GM21619 (cell line): Measurements from ENCODE around the gene ZBTB20.
A peak's percentile ranks its signal among the peaks of the same experiment; 100 is the strongest.

ENCODE experiments used
- ATAC-seq: cut with Tn5 transposase; IDR thresholded peaks from one replicate; pipeline ENCODE4 v1.9.1; 2021; ENCODE audit not compliant: unreplicated experiment

Gene ZBTB20

DNA sequence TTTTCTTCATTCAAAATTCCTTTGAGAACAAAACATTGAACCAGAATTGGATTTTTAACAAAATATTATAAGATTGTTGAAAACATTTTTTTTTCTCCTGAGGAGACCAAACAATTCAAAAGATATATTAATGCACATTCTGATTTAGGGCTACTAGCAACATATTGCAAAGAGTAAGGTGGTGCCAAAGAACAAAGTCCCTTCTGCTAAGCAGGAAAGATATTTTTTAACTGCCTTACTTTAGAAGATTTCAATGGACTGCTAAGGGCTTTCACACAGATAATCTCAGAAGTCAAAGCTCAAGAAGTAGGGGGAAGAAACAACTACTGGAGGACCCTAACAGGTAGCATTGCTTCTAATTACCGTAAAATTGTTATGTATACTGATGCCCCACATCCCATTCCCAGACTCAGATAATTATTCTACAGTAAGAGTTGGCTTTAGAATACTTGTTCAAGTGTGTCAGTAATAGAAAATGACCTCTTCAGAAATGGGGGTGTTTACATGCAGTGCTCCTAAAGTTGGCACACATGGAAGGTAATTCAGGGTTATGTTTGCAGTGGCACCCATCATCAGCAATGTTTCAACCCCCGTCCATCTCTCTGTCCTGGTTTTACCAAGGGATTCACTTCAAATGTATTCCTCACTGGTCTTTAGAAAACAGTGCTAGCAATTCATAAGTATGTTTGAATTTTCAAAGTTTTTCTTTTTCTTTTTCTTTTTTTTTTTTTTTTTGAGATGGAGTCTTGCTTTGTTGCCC lies 354.7 kb downstream of the ZBTB20 start:
- ATAC-seq = no peak

DNA sequence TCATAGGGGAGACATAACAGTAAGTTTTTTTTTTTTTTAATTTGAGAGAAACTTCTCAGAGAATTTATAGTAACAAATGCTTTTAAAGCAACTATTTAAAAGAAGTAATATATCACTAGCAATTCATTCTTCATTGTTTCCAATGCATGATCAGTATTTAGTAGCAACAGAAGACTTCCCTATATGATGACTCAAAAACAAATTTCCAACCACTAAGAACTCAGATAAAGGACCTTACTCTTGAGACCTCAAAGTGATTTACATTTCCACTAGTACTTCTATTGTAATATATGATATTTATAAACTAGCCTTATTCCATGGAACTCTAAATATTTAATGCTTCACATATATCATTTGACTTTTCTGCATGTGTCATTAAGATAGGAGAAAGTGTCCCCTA lies 356.3 kb downstream of the ZBTB20 start:
- ATAC-seq = no peak

DNA sequence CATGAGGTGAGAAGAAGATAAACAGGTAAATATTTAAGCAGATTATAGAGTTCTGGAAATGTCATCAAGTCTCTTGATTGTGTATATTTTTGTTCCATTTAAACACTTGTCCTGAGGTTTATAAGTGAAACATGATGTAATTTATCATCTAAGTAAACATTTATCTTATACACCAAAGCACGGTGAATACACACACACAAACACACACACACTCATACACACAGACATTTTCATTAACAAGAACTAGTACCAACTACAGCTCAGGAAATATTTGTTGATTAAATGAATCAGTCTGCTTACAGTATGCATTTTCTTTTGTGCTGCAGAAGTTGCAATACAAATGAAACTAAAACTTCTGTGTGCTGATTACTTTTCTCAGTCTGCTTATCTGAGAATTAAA lies 357.3 kb downstream of the ZBTB20 start:
- no peak for ATAC-seq

DNA sequence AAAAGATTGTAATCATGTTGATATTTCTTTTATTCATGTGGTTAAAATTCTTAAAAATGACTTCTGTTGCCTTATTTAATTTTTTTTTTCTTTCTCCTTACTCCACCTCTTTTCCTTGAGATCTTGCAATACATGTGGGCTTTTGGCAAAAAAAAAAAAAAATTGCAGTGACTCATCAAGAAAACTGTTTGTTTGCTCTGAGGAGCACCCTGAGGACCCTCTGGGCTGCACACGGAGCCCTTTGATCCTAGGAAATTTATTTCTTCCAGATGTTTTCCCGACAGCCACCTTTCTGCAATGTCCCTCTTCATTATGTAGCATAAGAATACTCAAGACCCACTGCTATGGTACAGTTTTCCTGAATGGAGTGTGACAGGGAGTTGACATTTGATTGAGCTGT lies 371.7 kb downstream of the ZBTB20 start:
- no peak for ATAC-seq

DNA sequence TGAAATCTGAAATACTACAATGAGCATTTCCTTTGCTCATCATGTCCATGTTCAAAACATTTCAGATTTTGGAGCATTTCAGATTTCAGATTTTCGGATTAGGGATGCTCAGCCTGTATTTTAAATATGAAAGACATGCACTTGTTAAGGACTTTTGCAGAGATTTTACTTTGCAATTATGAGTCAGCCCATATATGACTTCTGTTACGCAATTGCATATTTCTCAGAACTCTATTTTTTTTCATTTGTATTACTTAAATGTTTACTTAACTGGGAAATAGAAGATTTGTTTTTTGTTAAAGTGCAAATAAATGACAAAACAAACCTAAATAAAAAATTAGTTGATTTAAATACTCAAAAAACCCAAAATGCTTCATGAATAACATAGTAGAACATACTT lies 376.2 kb downstream of the ZBTB20 start:
- no peak for ATAC-seq

DNA sequence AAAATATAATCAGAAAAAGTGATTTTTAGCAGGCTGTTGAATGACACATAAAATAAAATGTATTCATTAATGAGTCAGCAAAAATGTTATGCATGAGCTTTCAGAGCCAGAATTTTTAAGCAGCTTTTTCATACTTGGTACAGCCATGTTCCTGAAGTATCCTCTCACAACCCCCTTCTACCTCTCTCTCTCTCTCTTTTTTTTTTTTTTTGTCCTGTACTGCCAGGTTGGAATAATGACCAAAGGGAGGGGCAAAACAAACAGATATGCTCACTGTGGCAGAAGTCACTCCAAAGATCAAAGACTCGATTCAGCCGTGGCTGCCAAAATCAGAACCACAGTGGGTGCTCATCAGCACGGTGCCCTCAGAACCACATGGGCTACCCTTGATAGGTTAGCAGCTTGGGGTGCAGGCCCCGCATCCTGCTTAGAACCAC lies 383.0 kb downstream of the ZBTB20 start:
- ATAC-seq = no peak

DNA sequence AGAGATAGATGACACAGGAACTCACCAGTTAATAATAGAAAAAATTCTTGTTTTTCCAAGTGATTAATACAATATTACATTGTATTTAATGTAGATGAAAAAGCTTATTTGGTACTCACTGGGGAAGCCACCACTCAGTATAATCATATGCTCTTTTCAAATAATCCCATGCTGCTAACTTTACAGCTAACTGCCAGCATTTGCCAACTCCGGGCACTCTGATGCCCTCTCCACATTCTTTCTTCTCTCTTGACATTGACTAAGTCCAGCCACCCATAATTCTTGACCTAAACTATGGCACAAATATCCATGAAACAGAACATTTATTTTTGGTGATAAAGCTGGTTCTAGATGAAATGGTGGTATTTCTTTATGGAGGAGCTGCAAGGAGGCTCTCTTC lies 384.9 kb downstream of the ZBTB20 start:
- ATAC-seq = no peak

DNA sequence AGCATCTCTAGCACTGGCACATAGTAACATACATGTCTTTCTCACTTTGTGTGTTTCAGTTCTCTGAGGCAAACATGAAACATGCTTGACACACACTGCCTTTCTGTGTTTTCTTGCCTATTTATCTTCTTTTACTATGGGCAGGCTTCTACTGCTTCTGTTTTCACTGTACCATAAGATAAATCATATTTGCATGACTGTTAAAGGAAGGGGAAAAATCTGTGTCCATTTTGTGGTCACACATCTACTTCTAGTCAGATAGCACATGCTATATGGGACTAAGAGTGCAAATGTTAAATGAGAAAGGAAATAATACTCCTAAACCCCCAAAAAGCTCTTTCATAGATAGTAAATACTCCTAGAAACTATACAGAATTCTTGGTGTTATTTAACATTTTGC lies 386.4 kb downstream of the ZBTB20 start:
- no peak for ATAC-seq

DNA sequence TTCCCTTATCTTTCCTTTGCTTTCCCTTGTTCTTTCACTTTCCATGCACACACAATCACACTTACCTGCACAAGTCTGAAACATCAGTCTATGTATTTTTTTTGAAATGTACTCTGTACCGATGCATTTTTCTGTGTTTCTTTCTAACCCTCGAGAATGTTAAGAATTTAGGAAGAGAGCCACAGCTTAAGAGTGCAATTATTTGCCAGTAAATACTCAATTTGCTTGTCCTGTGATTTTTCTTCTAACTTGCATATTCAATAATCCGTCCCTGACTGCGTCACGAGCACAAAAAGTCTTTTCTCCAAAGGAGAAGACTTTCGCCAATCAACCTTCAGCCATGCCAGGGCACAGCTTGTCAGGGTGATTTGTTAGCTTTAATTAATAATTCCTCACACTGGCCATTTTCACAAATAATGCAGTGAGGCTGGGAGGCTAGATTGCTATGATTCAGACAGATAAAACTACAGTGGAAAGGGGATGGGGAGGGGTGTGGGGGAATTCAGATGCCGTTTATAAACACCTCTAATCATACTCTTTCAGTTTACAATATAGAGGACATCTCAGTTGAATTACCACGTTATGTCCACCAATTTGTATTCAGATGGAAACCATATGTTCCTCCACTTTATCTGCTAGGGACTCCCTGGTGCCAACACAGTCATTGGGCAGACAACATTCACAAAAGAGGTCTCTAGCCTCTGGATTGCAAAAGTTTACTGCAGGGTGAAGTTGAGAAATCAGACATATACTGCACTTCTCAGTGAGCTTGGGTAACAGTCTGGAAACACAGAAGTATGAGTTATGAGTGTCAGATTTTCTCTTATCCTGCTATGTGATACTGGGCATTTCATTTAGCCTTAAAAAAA lies 388.0 kb downstream of the ZBTB20 start:
- no peak for ATAC-seq

DNA sequence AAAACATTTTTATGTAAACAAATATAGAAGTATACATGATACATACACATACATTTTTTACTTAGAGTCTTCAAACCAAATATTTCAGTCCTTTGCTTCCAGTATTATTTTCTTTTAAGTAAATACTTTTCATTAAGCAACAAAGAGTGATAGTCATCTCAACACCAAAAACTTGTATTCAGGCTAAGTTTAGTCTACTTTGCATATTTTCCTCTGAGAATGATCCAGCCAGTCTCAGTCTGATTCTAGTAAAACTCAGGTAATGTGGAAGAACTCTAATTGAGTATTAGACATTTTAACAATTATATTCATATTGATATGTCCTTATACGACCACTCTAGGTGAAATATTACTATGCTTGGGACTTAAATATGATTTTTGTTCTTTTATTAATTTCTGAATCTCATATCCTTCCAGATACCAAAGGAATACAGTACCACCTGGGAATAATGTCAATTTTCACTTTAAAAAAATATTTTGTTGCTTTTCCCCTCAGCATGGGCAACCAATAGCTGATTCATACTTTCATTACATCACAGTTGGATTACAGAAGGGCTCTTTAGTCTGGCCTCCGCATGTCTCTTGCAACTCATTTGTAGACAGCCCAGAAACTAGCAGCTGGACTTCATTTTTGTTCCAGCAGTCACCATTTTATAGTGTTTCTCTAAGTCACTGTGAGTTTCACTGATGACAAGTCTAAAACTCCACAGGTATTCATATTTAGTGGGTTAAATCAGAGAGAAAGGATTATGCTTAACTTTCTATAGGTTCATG lies 390.4 kb downstream of the ZBTB20 start:
- ATAC-seq = peak; percentile 79

DNA sequence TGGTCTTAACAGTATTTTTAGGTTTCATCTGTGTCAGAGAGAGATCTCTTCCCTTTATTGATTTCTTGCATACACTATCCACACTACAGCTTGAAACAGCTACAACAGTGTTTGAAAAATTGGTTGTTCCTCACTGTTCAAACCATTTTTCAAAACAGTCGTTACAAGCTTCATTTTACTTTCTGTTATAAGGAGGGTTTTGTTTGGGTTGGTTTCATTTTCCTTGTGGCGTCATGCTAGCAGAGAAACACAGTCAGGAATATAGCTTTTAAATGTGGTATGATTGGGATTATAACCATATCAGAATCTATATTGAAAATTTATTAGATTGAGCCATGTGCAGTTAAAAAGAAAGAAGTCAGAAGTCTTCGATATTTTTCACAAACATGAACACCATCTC lies 400.6 kb downstream of the ZBTB20 start:
- ATAC-seq = no peak

DNA sequence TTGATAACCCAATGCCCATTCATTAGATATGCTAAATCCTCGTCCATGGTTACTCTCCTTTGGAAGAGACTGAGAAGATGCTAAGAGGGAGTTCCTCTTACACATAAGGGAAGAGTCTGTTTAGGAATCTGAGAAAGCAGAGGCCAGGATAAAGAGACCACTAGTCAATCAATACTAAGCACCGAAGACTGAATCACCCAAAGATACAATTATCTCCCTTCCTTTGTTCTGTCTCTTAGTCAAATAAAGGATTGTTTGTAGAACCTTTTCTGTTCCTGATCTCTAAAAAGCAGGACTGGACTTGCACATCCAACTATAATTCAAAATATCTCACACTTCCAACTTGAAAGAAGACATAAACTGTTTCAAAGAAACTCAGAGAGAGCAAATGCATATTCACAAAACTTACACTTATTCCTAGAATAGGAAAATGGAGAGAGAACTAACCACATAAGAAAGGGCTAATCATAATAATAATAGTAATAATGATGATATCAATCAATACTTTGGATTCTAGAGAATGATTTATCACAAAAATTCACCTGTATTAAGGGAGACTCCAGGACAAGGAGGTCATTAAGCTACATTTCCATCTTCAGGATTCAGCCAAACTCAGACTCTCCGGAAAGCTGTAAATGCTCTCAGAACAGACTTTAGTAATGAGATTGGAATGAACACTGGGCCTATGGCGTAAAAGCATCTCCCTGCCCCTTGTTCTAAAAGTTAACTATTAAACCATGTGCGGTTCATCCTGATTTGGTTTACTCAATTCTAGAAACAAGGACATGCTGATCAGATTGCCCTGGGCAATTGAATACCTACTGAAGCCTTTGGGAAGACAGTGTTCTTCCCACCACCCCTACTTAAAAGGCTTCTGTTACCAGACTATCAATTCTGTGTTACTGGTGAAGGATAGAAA lies 401.5 kb downstream of the ZBTB20 start:
- ATAC-seq = no peak

DNA sequence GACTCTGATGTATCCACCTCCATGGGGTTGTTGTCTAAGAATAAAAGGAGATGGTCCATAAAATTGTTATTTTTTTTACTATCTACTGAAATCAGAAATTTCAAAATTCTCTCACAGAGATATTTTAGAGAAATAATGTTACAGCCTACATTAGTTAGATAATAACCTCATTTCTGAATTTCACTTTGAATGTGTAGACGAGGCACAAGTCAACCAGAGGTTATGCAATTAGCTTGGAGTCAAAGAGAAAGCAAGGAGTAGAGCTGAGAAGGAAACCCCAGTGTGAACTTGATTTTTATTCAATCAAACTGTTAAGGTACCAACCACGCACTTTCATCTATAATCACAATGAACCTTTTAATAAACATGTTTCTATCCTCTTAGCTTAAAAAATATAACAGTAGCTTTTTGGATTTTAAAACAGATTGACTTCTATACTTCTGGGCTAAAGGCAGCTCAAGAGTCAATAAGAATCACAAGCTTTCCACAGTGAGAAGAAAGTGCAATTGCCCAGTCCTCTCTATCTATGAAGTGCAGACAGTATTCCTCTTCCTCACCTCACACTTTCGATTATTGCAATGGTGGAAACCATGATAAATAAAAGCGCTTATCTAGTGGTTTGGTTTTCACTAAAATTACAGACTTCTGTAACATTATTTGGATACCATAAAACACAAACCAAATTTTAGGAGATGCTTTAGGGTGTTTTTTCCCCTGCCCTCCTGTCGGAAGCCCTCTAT lies 403.2 kb downstream of the ZBTB20 start:
- no peak for ATAC-seq

DNA sequence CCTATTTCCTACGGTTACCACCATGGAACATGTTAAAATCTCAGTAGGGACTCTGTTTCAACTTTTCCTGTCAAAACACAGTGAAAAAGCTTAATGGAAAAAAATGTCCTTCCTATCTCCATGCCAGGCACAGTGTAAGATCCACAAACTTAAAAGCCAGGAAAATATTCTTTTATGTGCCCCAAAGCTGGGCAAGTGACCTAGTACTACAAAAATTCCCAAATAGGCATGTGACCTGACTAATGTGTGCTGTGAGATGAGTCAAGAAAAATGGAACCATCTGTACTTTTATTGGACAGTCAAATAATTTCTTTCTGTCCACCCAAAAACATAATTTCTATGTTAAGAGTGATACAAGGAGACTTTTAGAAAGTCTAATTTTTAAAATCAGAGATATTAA lies 406.0 kb downstream of the ZBTB20 start:
- ATAC-seq = no peak

DNA sequence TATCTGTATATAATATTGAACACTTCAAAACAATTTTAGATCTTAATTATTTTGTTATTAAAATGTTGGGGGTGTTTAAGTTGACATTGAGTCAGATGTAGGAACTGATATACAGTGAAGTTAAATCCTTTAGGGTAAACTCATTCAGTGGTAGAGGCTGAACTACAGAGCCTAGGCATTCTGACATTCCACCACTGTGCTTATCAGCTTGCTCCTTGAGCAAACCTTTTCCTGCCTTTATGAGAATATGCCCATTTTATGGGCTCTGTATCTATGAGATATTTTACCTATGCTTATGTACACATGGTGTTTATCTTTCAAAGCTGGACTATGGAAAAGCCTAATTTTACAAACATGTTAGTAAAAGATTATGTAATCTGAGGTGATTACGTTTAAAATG lies 407.5 kb downstream of the ZBTB20 start:
- ATAC-seq = no peak

DNA sequence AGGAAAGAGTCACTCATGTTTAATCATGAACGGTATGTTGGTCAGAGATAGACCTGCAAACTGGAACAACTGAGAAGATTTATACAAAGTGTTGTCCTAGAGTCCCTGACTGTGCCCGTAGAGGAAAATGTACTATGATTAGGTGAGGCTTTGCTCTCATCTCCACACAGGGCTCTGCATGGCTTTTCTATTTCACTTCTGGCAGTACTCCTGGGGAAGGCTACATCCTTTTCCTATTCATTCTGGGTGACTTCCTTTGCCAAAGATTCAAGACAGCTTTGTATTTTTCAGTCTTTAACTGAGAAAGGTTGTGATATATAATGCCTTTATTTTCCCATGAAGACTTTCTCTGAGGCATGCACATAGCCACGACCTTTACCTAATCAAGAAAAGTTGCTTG lies 414.7 kb downstream of the ZBTB20 start:
- no peak for ATAC-seq

DNA sequence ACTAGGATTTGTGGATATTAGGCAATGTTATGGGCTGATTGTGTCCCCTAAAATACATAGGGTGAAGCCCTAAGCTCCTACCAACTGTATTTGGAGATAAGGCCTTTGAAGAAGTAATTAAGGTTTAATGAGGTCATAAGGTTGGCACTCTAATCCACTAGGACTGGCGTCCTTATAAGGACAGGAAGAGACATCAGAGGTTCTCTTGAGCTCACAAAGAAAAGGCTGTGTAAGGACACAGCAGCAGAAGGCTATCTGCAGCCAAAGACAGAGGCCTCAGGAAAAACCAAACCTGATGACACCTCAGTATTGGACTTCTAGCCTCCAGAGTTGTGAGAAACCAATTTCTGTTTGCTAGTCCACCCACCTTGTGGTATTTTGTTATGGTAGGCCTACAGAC lies 416.7 kb downstream of the ZBTB20 start:
- no peak for ATAC-seq

DNA sequence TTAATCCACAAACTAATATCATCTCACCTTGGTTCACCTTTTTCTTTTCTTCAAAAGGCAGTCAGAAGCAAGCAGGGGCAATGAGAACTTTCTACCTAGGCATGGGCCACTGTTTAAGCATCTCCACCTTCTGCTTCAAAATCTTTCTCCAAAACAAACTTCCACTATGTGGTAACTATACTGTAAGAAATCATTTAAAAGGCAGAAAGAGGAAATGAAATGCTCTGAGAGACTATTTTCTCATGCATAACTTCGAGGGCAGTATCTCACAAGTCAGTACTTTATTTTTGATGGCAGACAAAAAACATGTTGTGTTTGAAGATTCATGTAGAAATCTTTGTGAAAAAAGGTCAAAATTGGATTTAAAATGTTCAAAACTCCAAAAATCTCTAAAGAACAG lies 419.7 kb downstream of the ZBTB20 start:
- no peak for ATAC-seq

DNA sequence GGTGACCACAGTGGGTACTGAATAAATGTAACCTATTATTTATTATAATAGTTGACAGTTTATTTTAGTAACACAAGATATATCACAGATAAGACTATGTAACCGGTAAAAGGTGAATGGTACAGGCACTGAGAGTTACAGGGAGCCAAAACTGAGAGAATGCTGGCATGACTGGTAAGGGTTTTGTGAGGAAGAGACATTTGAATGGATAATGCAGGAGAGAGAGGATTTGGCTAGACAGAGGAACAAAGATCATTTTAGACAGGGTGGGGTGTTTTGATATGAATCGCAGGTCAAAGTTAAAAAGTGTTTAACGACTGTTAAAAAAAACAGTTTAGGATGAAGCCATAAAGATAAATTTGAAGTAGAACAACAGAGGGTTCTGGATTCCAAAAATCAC lies 421.1 kb downstream of the ZBTB20 start:
- ATAC-seq = no peak

DNA sequence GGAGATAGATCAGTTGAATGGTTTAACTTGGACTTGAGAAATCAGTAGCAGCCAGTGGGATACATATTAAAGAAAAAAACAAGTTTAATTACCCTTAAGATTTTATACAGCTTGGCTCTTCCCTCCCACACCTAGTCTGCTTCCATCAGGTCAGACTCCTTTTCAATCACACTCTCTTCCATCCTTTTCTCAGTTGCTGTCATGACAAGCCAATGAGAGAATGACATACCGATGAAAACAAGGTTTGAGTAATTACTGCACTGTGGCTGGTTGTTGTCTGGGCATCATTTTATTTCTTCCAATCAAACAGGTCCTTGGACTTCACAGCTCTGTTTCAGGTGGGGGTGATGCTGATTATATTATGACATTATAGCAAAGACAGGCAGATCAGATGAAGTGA lies 424.6 kb downstream of the ZBTB20 start:
- ATAC-seq = no peak
